HepG2 (cell line): ENCODE measurements around the gene FBP1. TPM values are rescaled to one million over a fixed set of nuclear protein-coding genes. Genes with fewer than 3 reads are reported as not detected.

Experiments used
- ATAC-seq: fragments of 200-7000 bp; cut with Tn5 transposase; 3 replicates; pipeline ENCODE4 v1.9.1; 2020; ENCODE audit warnings: mild to moderate bottlenecking, moderate library complexity
- BruUV-seq: library from RNA; stranded (reverse); fragments of 400-500 nt; replicated peaks from 2 replicates; lab custom pipeline; 2021; lab: Mats Ljungman, UMichigan
- CTCF ChIA-PET: fragments of 300-600 bp; formaldehyde crosslinking; extraction: SDS; loops from one replicate; lab custom pipeline; 2021; ENCODE audit warnings: low total read pairs, inconsistent platforms, low intra/inter-chr PET ratio; lab: Yijun Ruan, JAX
- POLR2A ChIA-PET: fragments of 350-600 bp; sonication (Branson Sonifier 250); formaldehyde crosslinking; loops from one replicate; lab custom pipeline; 2020; ENCODE audit warnings: antibody characterized with exemption, inconsistent platforms; lab: Yijun Ruan, JAX
- DNase-seq: peaks from one replicate; pipeline ENCODE4 v3.0.0-alpha.2; 2015; ENCODE audit warnings: low spot score
- FAIRE-seq: peaks from 3 replicates; lab custom pipeline; 2011; peaks lifted over from hg19 to GRCh38; lab: Jason Lieb, UNC
- H2AFZ ChIP-seq: one replicate; pipeline ENCODE4 v1.6.1; 2011; ENCODE audit warnings: low read length, inconsistent platforms
- H3K27ac ChIP-seq: fragments of 300-600 bp; 3 replicates; pipeline ENCODE4 v1.8.0; 2011; ENCODE audit warnings: mixed run types, mild to moderate bottlenecking, mixed read lengths, low read length, inconsistent platforms; ENCODE audit not compliant: insufficient read depth; ENCODE audit errors: extremely low read length
- H3K27me3 ChIP-seq, 2 experiments: fragments of 200-600 bp in 1 of 2; 2 replicates in 1 of 2; 3 replicates in 1 of 2; pipeline versions ENCODE4 v1.6.0 to v1.8.0; 2011; ENCODE audit warnings: low read length in 2 of 2, mild to moderate bottlenecking in 2 of 2, moderate library complexity in 2 of 2, inconsistent platforms in 1 of 2; ENCODE audit not compliant: insufficient read depth in 2 of 2, control insufficient read depth in 1 of 2
- H3K36me3 ChIP-seq, 2 experiments: fragments of 200-600 bp in 1 of 2; replicated peaks in 1 of 2; 2 replicates in 1 of 2; 3 replicates in 1 of 2; pipeline versions ENCODE4 v1.5.1 to v1.8.0; 2011; ENCODE audit warnings: low read length in 2 of 2, inconsistent platforms in 1 of 2; ENCODE audit not compliant: insufficient read depth in 2 of 2, control insufficient read depth in 1 of 2
- H3K4me1 ChIP-seq: 2 replicates; pipeline ENCODE4 v1.5.1; 2012; ENCODE audit warnings: low read length, inconsistent platforms; ENCODE audit not compliant: insufficient read depth
- H3K4me2 ChIP-seq: 2 replicates; pipeline ENCODE4 v1.6.0; 2011; ENCODE audit warnings: low read depth, low read length, inconsistent platforms
- H3K4me3 ChIP-seq, 3 experiments: fragments of 200-600 bp in 1 of 3; sonication (generic), shearing (Covaris generic) in 1 of 3; replicated peaks in 1 of 3; 2 replicates each; pipeline ENCODE4 v1.5.1; 2011 to 2016; ENCODE audit warnings: low read length in 3 of 3, inconsistent platforms in 2 of 3, low read depth in 2 of 3, mild to moderate bottlenecking in 2 of 3, control low read depth in 1 of 3, mixed read lengths in 1 of 3; ENCODE audit not compliant: insufficient read depth in 1 of 3
- H3K79me2 ChIP-seq: one replicate; pipeline ENCODE4 v1.6.1; 2011; ENCODE audit warnings: low read length, inconsistent platforms; ENCODE audit not compliant: insufficient read depth
- H3K9ac ChIP-seq: 2 replicates; pipeline ENCODE4 v1.6.0; 2011; ENCODE audit warnings: mild to moderate bottlenecking, low read depth, low read length, inconsistent platforms; ENCODE audit not compliant: insufficient read depth
- H3K9me3 ChIP-seq: 2 replicates; pipeline ENCODE4 v1.5.1; 2012; ENCODE audit warnings: mild to moderate bottlenecking, low read length
- H4K20me1 ChIP-seq: 2 replicates; pipeline ENCODE4 v1.6.0; 2011; ENCODE audit warnings: inconsistent platforms, mild to moderate bottlenecking, low read length, moderate library complexity; ENCODE audit not compliant: insufficient read depth
- ARHGAP35 ChIP-seq: sonication (generic); formaldehyde crosslinking; IDR thresholded peaks from 2 replicates; pipeline ENCODE4 v1.9.0; 2022; ENCODE audit warnings: mild to moderate bottlenecking, inconsistent platforms, moderate library complexity, missing genetic modification reagents, borderline replicate concordance
- CEBPZ ChIP-seq: IDR thresholded peaks from 2 replicates; pipeline ENCODE4 v1.6.1; 2012; ENCODE audit warnings: low read length, improper control_type of control experiment
- DMTF1 ChIP-seq: sonication (generic); formaldehyde crosslinking; IDR thresholded peaks from 2 replicates; pipeline ENCODE4 v1.4.0; 2020; ENCODE audit warnings: mild to moderate bottlenecking, missing genetic modification reagents
- MAFK ChIP-seq, 2 experiments: IDR thresholded peaks in 1 of 2; conservative IDR thresholded peaks in 1 of 2; 2 replicates each; pipeline ENCODE4 v1.6.1; 2011; ENCODE audit warnings: improper control_type of control experiment in 2 of 2, low read length in 2 of 2
- SMARCE1 ChIP-seq: fragments of 450-650 bp; IDR thresholded peaks from 2 replicates; pipeline ENCODE4 v1.6.1; 2017; ENCODE audit warnings: borderline replicate concordance
- TSC22D2 ChIP-seq: sonication (generic); formaldehyde crosslinking; IDR thresholded peaks from 2 replicates; pipeline ENCODE4 v1.5.1; 2020; ENCODE audit warnings: missing genetic modification reagents, mild to moderate bottlenecking, borderline replicate concordance
- ZFX ChIP-seq: sonication (generic); formaldehyde crosslinking; IDR thresholded peaks from 2 replicates; pipeline ENCODE4 v1.4.0; 2020; ENCODE audit warnings: mild to moderate bottlenecking, low read depth, missing genetic modification reagents, moderate library complexity
- ZNF777 ChIP-seq: sonication (generic); formaldehyde crosslinking; IDR thresholded peaks from 2 replicates; pipeline ENCODE4 v1.4.0; 2020; ENCODE audit warnings: missing genetic modification reagents
- whole genome bisulfite sequencing: methylation state at CpG from one replicate; pipeline ENCODE4 v1.1.6; 2017; ENCODE audit warnings: low lambda C conversion rate; 5-methylcytosine and 5-hydroxymethylcytosine counted together
- in situ Hi-C: cut with HindIII; loops from 2 replicates; pipeline ENCODE4 v1.10.0; 2017; ENCODE audit warnings: low pct_unique_long_range_greater_than_20kb; ENCODE audit not compliant: extremely low pct_ligation_motif_present
- intact Hi-C: fragments of 100-400 bp; cut with micrococcal nuclease; formaldehyde crosslinking; loops from one replicate; pipeline ENCODE4 v1.10.0; 2022; ENCODE audit not compliant: unreplicated experiment
- polyA plus RNA-seq, 8 experiments: library from polyadenylated mRNA; depleted of rRNA in 3 of 8; stranded (reverse) in 7 of 8; unstranded in 1 of 8; fragments of >200 nt; fragmentation: Illumina TruSeq in 4 of 8; extraction: Trizol in 4 of 8; gene quantifications; 2 replicates each; pipeline versions ENCODE4 v1.2.1 to v1.2.3, GENCODE V29; 2011 to 2016; ENCODE audit warnings: low read depth in 4 of 8, missing spikeins in 1 of 8, mixed read lengths in 1 of 8; ENCODE audit not compliant: insufficient read depth in 1 of 8
- total RNA-seq, 5 experiments: library from RNA; depleted of rRNA; stranded (reverse); fragments of >200 nt; fragmentation: Illumina TruSeq; extraction: Trizol; gene quantifications; 2 replicates each; pipeline ENCODE4 v1.2.3, GENCODE V29; 2016; ENCODE audit warnings: low read depth in 1 of 5

The FBP1 gene
- total and polyA plus RNA-seq, 2 of the 13 experiments (the other 11 are each of a cell fraction or from before 2014, with no cell fraction given) = 0.29 to 0.53 TPM

GRCh38 chr9:94602666-94603065, 36.7 kb downstream of the FBP1 start:
- 76% methylated on average over 6 of the region's 6 CpGs for WGBS
- Histone ChIP-seq H3K4me3 (no peak overlapping the region), H3K4me1 (peaks cover 70% of the 10 kb centered on the region), H3K27me3 (no peaks in the 10 kb centered on the region), H3K4me2 (no peak overlapping the region), H3K27ac (no peak overlapping the region), H3K9me3 (no peaks in the 10 kb centered on the region), H2AFZ (no peak overlapping the region), H3K9ac (no peak overlapping the region), H3K36me3 (no peaks in the 10 kb centered on the region), H3K79me2 (no peaks in the 10 kb centered on the region), H4K20me1 (no peaks in the 10 kb centered on the region)
- DNase-seq = no peak
- BruUV-seq = no TSS peak
- ChIA-PET POLR2A (interaction anchor here (1.0 to 1.2 kb wide), 2 partner anchors 48 kb away, joined by 3 read pairs; partner anchors contain the start of gene PCAT7), CTCF (interaction anchor here (1.4 to 1.9 kb wide), 4 partner anchors 20 to 49 kb away, joined by 4 to 10 read pairs (median 6); partner anchors contain the start of gene PCAT7)
- no peak for TF ChIP-seq DMTF1 (CRISPR knock-in tag)
- ATAC-seq = no peak
- in situ Hi-C loops = no loop called here
- intact Hi-C loops = loop anchor here (1.0 kb wide), 1 partner anchor 48 kb away; no protein-coding TSS in a partner anchor
- no peak for FAIRE-seq

- intact Hi-C loops = no loop called here
- Histone ChIP-seq H3K36me3 (no peaks in the 10 kb centered on the region), H4K20me1 (no peaks in the 10 kb centered on the region), H3K4me2 (peak overlapping the region; percentile 83), H3K27ac (no peak overlapping the region), H3K9ac (peak overlapping the region; percentile 25; the same call in 1 of the 2 replicates), H3K9me3 (no peaks in the 10 kb centered on the region), H3K27me3 (no peaks in the 10 kb centered on the region; a peak in 1 of 5 replicates), H3K79me2 (no peaks in the 10 kb centered on the region), H2AFZ (no peak overlapping the region), H3K4me3 (peak overlapping the region; percentile 18 to 57 (median 47); a peak in 4 of 6 replicates), H3K4me1 (peaks cover 51% of the 10 kb centered on the region)
- no peak for DNase-seq
- in situ Hi-C loops = no loop called here
- WGBS = 11% methylated on average over 8 of the region's 10 CpGs
- ChIA-PET POLR2A (interaction anchor here (0.8 to 1.6 kb wide), 2 partner anchors 23 to 46 kb away, joined by 3 to 12 read pairs; partner anchors contain the start of gene PCAT7), CTCF (no interaction called here)
- TF ChIP-seq TSC22D2 (CRISPR knock-in tag) (no peak), ZFX (CRISPR knock-in tag) (0 out of 2 replicates have a peak, but pooled peaks have one; percentile 12), CEBPZ (no peak), ZNF777 (no peak), ARHGAP35 (CRISPR knock-in tag) (no peak), MAFK (conservative IDR thresholded peaks at IDR 0.05 in 1 of 2, IDR thresholded peaks at IDR 0.05 in 1 of 2; ENCODE audit: low read length in 2 of 2) (0 out of 4 replicates have a peak, but pooled peaks of 1 of the 2 experiments have one; percentile 13), SMARCE1 (no peak)
- no peak for FAIRE-seq
- no TSS peak for BruUV-seq
- ATAC-seq = no peak; the same call in 2 of the 3 replicates
Measured at GRCh38 chr9:94600715-94601114, 38.6 kb downstream of the FBP1 start.
